Ectodermal cell (in vitro differentiated cells): ENCODE measurements around the gene NUDCD3.

ENCODE experiments used
- H3K27ac ChIP-seq: 2 replicates; pipeline ENCODE4 v1.7.0; 2013; ENCODE audit warnings: mild to moderate bottlenecking, low read depth, low read length; ENCODE audit not compliant: insufficient read depth, poor library complexity, severe bottlenecking
- H3K27me3 ChIP-seq: 2 replicates; pipeline ENCODE4 v1.7.0; 2013; ENCODE audit warnings: mild to moderate bottlenecking, low read length; ENCODE audit not compliant: insufficient read depth, control insufficient read depth, poor library complexity, severe bottlenecking
- H3K36me3 ChIP-seq: one replicate; pipeline ENCODE4 v1.7.0; 2013; ENCODE audit warnings: low read length; ENCODE audit not compliant: control insufficient read depth, insufficient read depth
- H3K4me1 ChIP-seq: one replicate; pipeline ENCODE4 v1.7.0; 2013; ENCODE audit warnings: low read length; ENCODE audit not compliant: control insufficient read depth, insufficient read depth
- H3K4me3 ChIP-seq: 2 replicates; pipeline ENCODE4 v1.7.0; 2013; ENCODE audit warnings: low read depth, low read length, control low read depth; ENCODE audit not compliant: insufficient read depth
- H3K9me3 ChIP-seq: 2 replicates; pipeline ENCODE4 v1.7.0; 2013; ENCODE audit warnings: mild to moderate bottlenecking, low read length, moderate library complexity; ENCODE audit not compliant: control insufficient read depth
- WGBS, 2 experiments: methylation state at CpG; one replicate each; pipeline ENCODE4 v1.1.7; 2013; ENCODE audit warnings: missing lambda C conversion rate in 2 of 2; 5-methylcytosine and 5-hydroxymethylcytosine counted together

Gene NUDCD3

GRCh38 chr7:44497155-44498027 is 6.9 kb upstream of the NUDCD3 start:
- Histone ChIP-seq H3K9me3 (no peaks in the 10 kb centered on the region), H3K27ac (no peak overlapping the region), H3K4me3 (no peak overlapping the region), H3K36me3 (no peaks in the 10 kb centered on the region), H3K27me3 (no peaks in the 10 kb centered on the region), H3K4me1 (no peaks in the 10 kb centered on the region)
- WGBS, 2 experiments = 96 to 99% methylated on average over 5 of the region's 5 CpGs

GRCh38 chr7:44496385-44496784 is 5.9 kb upstream of the NUDCD3 start:
- Histone ChIP-seq H3K4me3 (no peak overlapping the region), H3K27ac (no peak overlapping the region), H3K36me3 (no peaks in the 10 kb centered on the region), H3K4me1 (no peaks in the 10 kb centered on the region), H3K9me3 (no peaks in the 10 kb centered on the region), H3K27me3 (no peaks in the 10 kb centered on the region)
- 100% methylated on average over 1 of the region's 1 CpG; no CpG with 5 or more reads in 1 of the 2 experiments for WGBS, 2 experiments

DNA sequence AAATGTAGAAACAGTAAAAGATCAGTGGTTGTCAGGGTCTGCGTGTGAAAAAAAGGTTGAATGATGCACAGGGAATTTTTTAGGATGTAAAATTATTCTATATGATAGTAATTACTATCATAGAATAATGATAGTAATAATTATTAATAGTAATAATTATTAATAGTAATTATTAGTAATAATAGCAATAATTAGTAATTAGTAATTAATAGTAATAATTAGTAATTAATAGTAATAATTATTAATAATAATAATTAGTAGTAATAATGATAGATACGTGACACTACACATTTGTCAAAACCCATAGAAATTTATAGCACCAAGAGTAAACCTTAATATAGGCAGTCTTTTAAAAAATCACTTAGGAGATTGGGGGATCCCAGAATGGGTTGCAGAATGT is 4.5 kb upstream of the NUDCD3 start:
- no peaks in the 10 kb centered on the region for H3K9me3 ChIP-seq
- no peaks in the 10 kb centered on the region for H3K36me3 ChIP-seq
- H3K4me3 ChIP-seq = no peak overlapping the region
- no peak overlapping the region for H3K27ac ChIP-seq
- 100% methylated on average over 1 of the region's 2 CpGs; no CpG with 5 or more reads in 1 of the 2 experiments for WGBS, 2 experiments
- no peaks in the 10 kb centered on the region for H3K27me3 ChIP-seq
- H3K4me1 ChIP-seq = no peaks in the 10 kb centered on the region

DNA sequence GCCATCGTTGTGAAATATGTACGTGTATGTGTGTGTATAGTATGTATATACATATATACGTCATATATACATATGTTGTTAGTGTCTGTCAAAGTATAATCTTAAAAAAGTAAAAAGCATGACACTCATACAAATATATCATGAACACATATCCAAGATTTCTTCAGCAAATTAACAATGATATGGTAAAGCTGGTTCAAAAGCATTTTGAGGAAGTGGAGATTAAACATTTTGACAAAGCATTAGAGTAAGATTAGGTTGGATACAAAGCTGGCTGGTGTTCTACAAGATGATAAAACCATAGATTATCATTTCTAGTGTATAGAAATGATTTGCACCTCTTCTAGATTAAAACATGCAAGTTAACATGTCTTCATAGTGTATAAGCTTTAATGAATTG is 771 bp upstream of the NUDCD3 start:
- WGBS, 2 experiments = 4% methylated on average over 2 of the region's 3 CpGs; no CpG with 5 or more reads in 1 of the 2 experiments
- no peaks in the 10 kb centered on the region for H3K27me3 ChIP-seq
- peaks cover 10% of the 10 kb centered on the region for H3K4me1 ChIP-seq
- peak overlapping the region; percentile 98 for H3K27ac ChIP-seq
- peak overlapping the region; percentile 95 for H3K4me3 ChIP-seq
- no peaks in the 10 kb centered on the region for H3K36me3 ChIP-seq
- H3K9me3 ChIP-seq = no peaks in the 10 kb centered on the region

GRCh38 chr7:44489955-44490350 is 505 bp downstream of the NUDCD3 start:
- no peaks in the 10 kb centered on the region for H3K9me3 ChIP-seq
- WGBS, 2 experiments = 0% methylated on average over 19 of the region's 19 CpGs
- H3K27ac ChIP-seq = peak overlapping the region; percentile 98
- peaks cover 7% of the 10 kb centered on the region for H3K36me3 ChIP-seq
- H3K4me1 ChIP-seq = peaks cover 10% of the 10 kb centered on the region
- no peaks in the 10 kb centered on the region for H3K27me3 ChIP-seq
- peak overlapping the region; percentile 95 for H3K4me3 ChIP-seq

GRCh38 chr7:44488955-44489354 is 1.5 kb downstream of the NUDCD3 start:
- WGBS, 2 experiments = 96% methylated on average over 3 of the region's 3 CpGs
- no peak overlapping the region for H3K27ac ChIP-seq

DNA sequence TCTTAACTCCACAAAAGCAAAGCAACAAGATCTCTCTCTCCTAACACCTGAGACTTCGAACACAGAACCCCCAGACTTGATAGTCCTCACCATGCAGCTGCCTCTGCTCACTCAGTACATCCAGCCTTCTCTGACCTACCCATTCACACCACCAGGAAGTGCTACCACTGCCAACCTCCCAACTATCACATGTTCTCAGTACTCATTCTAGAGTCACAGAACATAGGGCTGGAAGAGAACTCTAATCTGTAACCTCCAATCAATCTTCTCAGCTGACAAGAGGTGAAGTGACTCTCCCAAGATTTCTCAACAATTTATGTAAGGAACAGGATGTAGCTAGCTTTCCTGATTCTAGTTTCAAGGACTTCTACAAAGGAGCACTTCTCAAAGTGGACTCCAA is 3.8 kb downstream of the NUDCD3 start:
- Histone ChIP-seq H3K27ac (no peak overlapping the region), H3K36me3 (peaks cover 30% of the 10 kb centered on the region), H3K27me3 (no peaks in the 10 kb centered on the region), H3K4me1 (peaks cover 10% of the 10 kb centered on the region), H3K4me3 (no peak overlapping the region), H3K9me3 (no peaks in the 10 kb centered on the region)
- 89 to 97% methylated on average over 1 of the region's 1 CpG for WGBS, 2 experiments

More at GRCh38 chr7:44488955-44489354, 1.5 kb downstream of the NUDCD3 start:
- H3K36me3 ChIP-seq = peaks cover 17% of the 10 kb centered on the region
- no peaks in the 10 kb centered on the region for H3K27me3 ChIP-seq
- H3K4me3 ChIP-seq = peak overlapping the region; percentile 95
- no peaks in the 10 kb centered on the region for H3K9me3 ChIP-seq
- H3K4me1 ChIP-seq = peaks cover 10% of the 10 kb centered on the region

- peaks cover 37% of the 10 kb centered on the region for H3K36me3 ChIP-seq
- no peaks in the 10 kb centered on the region for H3K9me3 ChIP-seq
- 93 to 96% methylated on average over 4 of the region's 4 CpGs for WGBS, 2 experiments
- no peak overlapping the region for H3K4me3 ChIP-seq
- H3K4me1 ChIP-seq = peaks cover 10% of the 10 kb centered on the region
- H3K27ac ChIP-seq = no peak overlapping the region
- no peaks in the 10 kb centered on the region for H3K27me3 ChIP-seq
These were observed 4.5 kb downstream of the NUDCD3 start for GRCh38 chr7:44486001-44486400.

DNA sequence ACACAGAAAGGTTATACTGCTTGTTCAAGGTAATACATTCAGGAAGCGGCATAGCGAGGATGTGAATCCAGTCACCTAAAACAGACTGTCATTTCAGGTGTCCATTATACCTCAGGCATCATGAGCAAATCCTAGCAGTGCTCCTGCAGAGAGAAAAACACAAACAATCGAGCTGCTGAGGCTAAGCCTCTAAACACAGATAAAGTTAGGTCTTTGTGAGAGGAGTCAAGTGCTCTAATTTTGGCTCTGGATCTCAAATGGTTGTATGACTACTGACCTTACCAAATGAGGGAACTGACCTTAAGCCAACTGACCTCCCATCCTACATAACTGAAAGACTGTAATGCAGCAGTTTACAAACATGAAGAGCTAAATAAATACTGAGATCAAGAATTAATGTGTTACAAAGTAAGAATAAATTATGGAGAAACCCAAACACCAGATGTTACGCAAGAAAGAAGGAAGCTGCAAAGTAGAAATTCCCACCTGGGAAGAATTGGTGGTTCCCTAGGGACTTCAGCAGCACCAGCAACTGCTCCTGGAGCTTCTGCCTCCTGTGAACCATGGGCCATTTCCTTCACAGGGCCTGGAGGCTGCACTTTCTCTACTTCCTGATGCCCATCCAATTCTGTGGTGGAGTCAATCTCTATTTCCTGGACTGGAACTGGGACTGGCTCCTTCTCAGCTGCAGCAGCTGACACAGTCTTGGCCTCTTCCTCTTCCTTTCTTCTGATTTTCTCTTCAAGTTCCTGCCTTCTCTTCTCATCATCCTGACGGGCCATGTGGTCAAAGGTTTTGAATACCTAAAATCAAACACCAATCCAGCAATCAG is 5.8 kb downstream of the NUDCD3 start:
- Histone ChIP-seq H3K4me1 (peaks cover 10% of the 10 kb centered on the region), H3K36me3 (peaks cover 39% of the 10 kb centered on the region), H3K27me3 (no peaks in the 10 kb centered on the region), H3K27ac (no peak overlapping the region), H3K9me3 (no peaks in the 10 kb centered on the region), H3K4me3 (no peak overlapping the region)
- WGBS, 2 experiments = 91 to 98% methylated on average over 5 of the region's 5 CpGs
